ENCODE results near the gene PARP16.

GRCh38 chr15:65305776-65306175, 19.1 kb upstream of the PARP16 start:
- TF ChIP-seq, protein P1, sequence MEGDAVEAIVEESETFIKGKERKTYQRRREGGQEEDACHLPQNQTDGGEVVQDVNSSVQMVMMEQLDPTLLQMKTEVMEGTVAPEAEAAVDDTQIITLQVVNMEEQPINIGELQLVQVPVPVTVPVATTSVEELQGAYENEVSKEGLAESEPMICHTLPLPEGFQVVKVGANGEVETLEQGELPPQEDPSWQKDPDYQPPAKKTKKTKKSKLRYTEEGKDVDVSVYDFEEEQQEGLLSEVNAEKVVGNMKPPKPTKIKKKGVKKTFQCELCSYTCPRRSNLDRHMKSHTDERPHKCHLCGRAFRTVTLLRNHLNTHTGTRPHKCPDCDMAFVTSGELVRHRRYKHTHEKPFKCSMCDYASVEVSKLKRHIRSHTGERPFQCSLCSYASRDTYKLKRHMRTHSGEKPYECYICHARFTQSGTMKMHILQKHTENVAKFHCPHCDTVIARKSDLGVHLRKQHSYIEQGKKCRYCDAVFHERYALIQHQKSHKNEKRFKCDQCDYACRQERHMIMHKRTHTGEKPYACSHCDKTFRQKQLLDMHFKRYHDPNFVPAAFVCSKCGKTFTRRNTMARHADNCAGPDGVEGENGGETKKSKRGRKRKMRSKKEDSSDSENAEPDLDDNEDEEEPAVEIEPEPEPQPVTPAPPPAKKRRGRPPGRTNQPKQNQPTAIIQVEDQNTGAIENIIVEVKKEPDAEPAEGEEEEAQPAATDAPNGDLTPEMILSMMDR (IDR thresholded peaks at IDR 0.05): no peak
- no peak for TF ChIP-seq POLR2A (IDR thresholded peaks at IDR 0.05)

Data from uterus (tissue), 2 donors.